HepG2 (cell line): Measurements from ENCODE around the gene TMEM143. TPM values are rescaled to one million over a fixed set of nuclear protein-coding genes. Genes with fewer than 3 reads are reported as not detected.

ENCODE experiments used
- ATM ChIP-seq: fragments of 450-650 bp; IDR thresholded peaks from 2 replicates; pipeline ENCODE4 v1.7.1; 2017; ENCODE audit warnings: mild to moderate bottlenecking, borderline replicate concordance
- CCAR2 ChIP-seq: fragments of 200-400 bp; formaldehyde crosslinking; optimal IDR thresholded peaks from 2 replicates; pipeline ENCODE3; 2018; ENCODE audit warnings: low read depth, mild to moderate bottlenecking, low read length, moderate library complexity
- HDAC2 ChIP-seq: sonication (generic); formaldehyde crosslinking; IDR thresholded peaks from 2 replicates; pipeline ENCODE4 v1.4.0; 2020; ENCODE audit warnings: missing genetic modification reagents
- MED1 ChIP-seq: sonication (generic); formaldehyde crosslinking; IDR thresholded peaks from 2 replicates; pipeline ENCODE4 v1.4.0; 2020; ENCODE audit warnings: missing genetic modification reagents
- MTF1 ChIP-seq: sonication (generic); formaldehyde crosslinking; IDR thresholded peaks from 2 replicates; pipeline ENCODE4 v1.5.0; 2020; ENCODE audit warnings: missing genetic modification reagents
- RFXANK ChIP-seq: IDR thresholded peaks from 2 replicates; pipeline ENCODE4 v1.6.1; 2016
- SATB2 ChIP-seq: sonication (generic); formaldehyde crosslinking; IDR thresholded peaks from 2 replicates; pipeline ENCODE4 v1.5.0; 2020; ENCODE audit warnings: missing genetic modification reagents
- ZNF343 ChIP-seq: sonication (generic); formaldehyde crosslinking; IDR thresholded peaks from 2 replicates; pipeline ENCODE4 v1.4.0; 2020; ENCODE audit warnings: mild to moderate bottlenecking, missing genetic modification reagents
- ZNF556 ChIP-seq: sonication (generic); formaldehyde crosslinking; IDR thresholded peaks from 2 replicates; pipeline ENCODE4 v1.4.0; 2020; ENCODE audit warnings: mild to moderate bottlenecking, missing genetic modification reagents, borderline replicate concordance
- polyA plus RNA-seq, 8 experiments: library from polyadenylated mRNA; depleted of rRNA in 3 of 8; stranded (reverse) in 7 of 8; unstranded in 1 of 8; fragments of >200 nt; fragmentation: Illumina TruSeq in 4 of 8; extraction: Trizol in 4 of 8; gene quantifications; 2 replicates each; pipeline versions ENCODE4 v1.2.1 to v1.2.3, GENCODE V29; 2011 to 2016; ENCODE audit warnings: low read depth in 4 of 8, missing spikeins in 1 of 8, mixed read lengths in 1 of 8; ENCODE audit not compliant: insufficient read depth in 1 of 8
- total RNA-seq, 5 experiments: library from RNA; depleted of rRNA; stranded (reverse); fragments of >200 nt; fragmentation: Illumina TruSeq; extraction: Trizol; gene quantifications; 2 replicates each; pipeline ENCODE4 v1.2.3, GENCODE V29; 2016; ENCODE audit warnings: low read depth in 1 of 5
- TF ChIP-seq, protein P1 (sequence below): sonication (generic); formaldehyde crosslinking; IDR thresholded peaks from 2 replicates; pipeline ENCODE4 v1.4.0; 2020; ENCODE audit warnings: mild to moderate bottlenecking, missing genetic modification reagents
- TF ChIP-seq, protein P2 (sequence below): sonication (generic); formaldehyde crosslinking; IDR thresholded peaks from 2 replicates; pipeline ENCODE4 v1.4.0; 2020; ENCODE audit warnings: missing genetic modification reagents
- TF ChIP-seq, protein P3 (sequence below): sonication (generic); formaldehyde crosslinking; IDR thresholded peaks from 2 replicates; pipeline ENCODE4 v1.8.0; 2022; ENCODE audit warnings: mild to moderate bottlenecking, missing genetic modification reagents
- TF ChIP-seq, protein P4 (sequence below): sonication (generic); formaldehyde crosslinking; IDR thresholded peaks from 2 replicates; pipeline ENCODE4 v1.4.0; 2020; ENCODE audit warnings: missing genetic modification reagents

The TMEM143 gene
- total and polyA plus RNA-seq, 2 of the 13 experiments (the other 11 are each of a cell fraction or from before 2014, with no cell fraction given): 7.7 to 11.3 TPM

DNA sequence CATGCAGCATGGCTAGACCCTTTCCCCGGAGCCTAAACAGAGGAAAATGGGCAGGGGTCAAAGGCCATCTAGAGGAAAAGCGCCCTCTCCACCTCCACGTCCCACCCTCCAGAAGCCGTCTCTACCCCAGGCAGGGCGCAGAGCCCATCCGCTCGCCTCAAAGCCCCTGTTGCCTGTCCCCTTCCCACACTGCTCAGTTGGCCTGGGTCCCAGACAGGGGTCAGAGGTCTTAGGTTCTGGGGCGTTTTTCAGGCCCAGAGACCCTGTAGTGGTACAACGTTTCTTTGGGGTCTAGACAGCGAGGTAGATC, 285 bp downstream of the TMEM143 start (continued):
- TF ChIP-seq, protein P1, sequence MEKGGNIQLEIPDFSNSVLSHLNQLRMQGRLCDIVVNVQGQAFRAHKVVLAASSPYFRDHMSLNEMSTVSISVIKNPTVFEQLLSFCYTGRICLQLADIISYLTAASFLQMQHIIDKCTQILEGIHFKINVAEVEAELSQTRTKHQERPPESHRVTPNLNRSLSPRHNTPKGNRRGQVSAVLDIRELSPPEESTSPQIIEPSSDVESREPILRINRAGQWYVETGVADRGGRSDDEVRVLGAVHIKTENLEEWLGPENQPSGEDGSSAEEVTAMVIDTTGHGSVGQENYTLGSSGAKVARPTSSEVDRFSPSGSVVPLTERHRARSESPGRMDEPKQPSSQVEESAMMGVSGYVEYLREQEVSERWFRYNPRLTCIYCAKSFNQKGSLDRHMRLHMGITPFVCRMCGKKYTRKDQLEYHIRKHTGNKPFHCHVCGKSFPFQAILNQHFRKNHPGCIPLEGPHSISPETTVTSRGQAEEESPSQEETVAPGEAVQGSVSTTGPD (CRISPR knock-in tag): 0 out of 2 replicates have a peak, but pooled peaks have one; percentile 39
- TF ChIP-seq ATM (no peak), ZNF343 (CRISPR knock-in tag) (no peak), MTF1 (no peak), RFXANK (no peak), ZNF556 (0 out of 2 replicates have a peak, but pooled peaks have one; percentile 37), MED1 (CRISPR knock-in tag) (no peak), CCAR2 (no peak), HDAC2 (no peak), SATB2 (CRISPR knock-in tag) (no peak)
- TF ChIP-seq, protein P2, sequence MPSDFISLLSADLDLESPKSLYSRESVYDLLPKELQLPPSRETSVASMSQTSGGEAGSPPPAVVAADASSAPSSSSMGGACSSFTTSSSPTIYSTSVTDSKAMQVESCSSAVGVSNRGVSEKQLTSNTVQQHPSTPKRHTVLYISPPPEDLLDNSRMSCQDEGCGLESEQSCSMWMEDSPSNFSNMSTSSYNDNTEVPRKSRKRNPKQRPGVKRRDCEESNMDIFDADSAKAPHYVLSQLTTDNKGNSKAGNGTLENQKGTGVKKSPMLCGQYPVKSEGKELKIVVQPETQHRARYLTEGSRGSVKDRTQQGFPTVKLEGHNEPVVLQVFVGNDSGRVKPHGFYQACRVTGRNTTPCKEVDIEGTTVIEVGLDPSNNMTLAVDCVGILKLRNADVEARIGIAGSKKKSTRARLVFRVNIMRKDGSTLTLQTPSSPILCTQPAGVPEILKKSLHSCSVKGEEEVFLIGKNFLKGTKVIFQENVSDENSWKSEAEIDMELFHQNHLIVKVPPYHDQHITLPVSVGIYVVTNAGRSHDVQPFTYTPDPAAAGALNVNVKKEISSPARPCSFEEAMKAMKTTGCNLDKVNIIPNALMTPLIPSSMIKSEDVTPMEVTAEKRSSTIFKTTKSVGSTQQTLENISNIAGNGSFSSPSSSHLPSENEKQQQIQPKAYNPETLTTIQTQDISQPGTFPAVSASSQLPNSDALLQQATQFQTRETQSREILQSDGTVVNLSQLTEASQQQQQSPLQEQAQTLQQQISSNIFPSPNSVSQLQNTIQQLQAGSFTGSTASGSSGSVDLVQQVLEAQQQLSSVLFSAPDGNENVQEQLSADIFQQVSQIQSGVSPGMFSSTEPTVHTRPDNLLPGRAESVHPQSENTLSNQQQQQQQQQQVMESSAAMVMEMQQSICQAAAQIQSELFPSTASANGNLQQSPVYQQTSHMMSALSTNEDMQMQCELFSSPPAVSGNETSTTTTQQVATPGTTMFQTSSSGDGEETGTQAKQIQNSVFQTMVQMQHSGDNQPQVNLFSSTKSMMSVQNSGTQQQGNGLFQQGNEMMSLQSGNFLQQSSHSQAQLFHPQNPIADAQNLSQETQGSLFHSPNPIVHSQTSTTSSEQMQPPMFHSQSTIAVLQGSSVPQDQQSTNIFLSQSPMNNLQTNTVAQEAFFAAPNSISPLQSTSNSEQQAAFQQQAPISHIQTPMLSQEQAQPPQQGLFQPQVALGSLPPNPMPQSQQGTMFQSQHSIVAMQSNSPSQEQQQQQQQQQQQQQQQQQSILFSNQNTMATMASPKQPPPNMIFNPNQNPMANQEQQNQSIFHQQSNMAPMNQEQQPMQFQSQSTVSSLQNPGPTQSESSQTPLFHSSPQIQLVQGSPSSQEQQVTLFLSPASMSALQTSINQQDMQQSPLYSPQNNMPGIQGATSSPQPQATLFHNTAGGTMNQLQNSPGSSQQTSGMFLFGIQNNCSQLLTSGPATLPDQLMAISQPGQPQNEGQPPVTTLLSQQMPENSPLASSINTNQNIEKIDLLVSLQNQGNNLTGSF (CRISPR knock-in tag): peak; percentile 46; the same call in 1 of the 2 replicates
- TF ChIP-seq, protein P3, sequence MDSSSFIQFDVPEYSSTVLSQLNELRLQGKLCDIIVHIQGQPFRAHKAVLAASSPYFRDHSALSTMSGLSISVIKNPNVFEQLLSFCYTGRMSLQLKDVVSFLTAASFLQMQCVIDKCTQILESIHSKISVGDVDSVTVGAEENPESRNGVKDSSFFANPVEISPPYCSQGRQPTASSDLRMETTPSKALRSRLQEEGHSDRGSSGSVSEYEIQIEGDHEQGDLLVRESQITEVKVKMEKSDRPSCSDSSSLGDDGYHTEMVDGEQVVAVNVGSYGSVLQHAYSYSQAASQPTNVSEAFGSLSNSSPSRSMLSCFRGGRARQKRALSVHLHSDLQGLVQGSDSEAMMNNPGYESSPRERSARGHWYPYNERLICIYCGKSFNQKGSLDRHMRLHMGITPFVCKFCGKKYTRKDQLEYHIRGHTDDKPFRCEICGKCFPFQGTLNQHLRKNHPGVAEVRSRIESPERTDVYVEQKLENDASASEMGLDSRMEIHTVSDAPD: no peak
- TF ChIP-seq, protein P4, sequence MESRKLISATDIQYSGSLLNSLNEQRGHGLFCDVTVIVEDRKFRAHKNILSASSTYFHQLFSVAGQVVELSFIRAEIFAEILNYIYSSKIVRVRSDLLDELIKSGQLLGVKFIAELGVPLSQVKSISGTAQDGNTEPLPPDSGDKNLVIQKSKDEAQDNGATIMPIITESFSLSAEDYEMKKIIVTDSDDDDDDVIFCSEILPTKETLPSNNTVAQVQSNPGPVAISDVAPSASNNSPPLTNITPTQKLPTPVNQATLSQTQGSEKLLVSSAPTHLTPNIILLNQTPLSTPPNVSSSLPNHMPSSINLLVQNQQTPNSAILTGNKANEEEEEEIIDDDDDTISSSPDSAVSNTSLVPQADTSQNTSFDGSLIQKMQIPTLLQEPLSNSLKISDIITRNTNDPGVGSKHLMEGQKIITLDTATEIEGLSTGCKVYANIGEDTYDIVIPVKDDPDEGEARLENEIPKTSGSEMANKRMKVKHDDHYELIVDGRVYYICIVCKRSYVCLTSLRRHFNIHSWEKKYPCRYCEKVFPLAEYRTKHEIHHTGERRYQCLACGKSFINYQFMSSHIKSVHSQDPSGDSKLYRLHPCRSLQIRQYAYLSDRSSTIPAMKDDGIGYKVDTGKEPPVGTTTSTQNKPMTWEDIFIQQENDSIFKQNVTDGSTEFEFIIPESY (CRISPR knock-in tag): 0 out of 2 replicates have a peak, but pooled peaks have one; percentile 12
